Trophoblast cell (in vitro differentiated cells and primary cell): Measurements from ENCODE around the gene NFKBIZ.

Experiments used
- DNase-seq, 2 donors: peaks; one replicate each; pipeline ENCODE4 v3.0.0-alpha.2; 2016
- H2AFZ ChIP-seq: 2 replicates; pipeline ENCODE4 v1.6.1; 2013; ENCODE audit warnings: low read length, moderate library complexity, mild to moderate bottlenecking; ENCODE audit not compliant: insufficient read depth, poor library complexity
- H2AK5ac ChIP-seq: 2 replicates; pipeline ENCODE4 v1.6.1; 2013; ENCODE audit warnings: mild to moderate bottlenecking, low read length
- H2BK120ac ChIP-seq: 2 replicates; pipeline ENCODE4 v1.6.1; 2013; ENCODE audit warnings: low read length, mild to moderate bottlenecking, moderate library complexity; ENCODE audit not compliant: insufficient read depth, poor library complexity
- H2BK12ac ChIP-seq: 2 replicates; pipeline ENCODE4 v1.6.1; 2013; ENCODE audit warnings: mild to moderate bottlenecking, low read length, moderate library complexity
- H2BK5ac ChIP-seq: 2 replicates; pipeline ENCODE4 v1.6.1; 2013; ENCODE audit warnings: low read length, low read depth, moderate library complexity, mild to moderate bottlenecking; ENCODE audit not compliant: poor library complexity
- H3K14ac ChIP-seq: 2 replicates; pipeline ENCODE4 v1.6.1; 2013; ENCODE audit warnings: mild to moderate bottlenecking, low read length
- H3K18ac ChIP-seq: 2 replicates; pipeline ENCODE4 v1.6.1; 2013; ENCODE audit warnings: mild to moderate bottlenecking, low read length
- H3K23ac ChIP-seq: 2 replicates; pipeline ENCODE4 v1.6.1; 2013; ENCODE audit warnings: low read length
- H3K27ac ChIP-seq: 2 replicates; pipeline ENCODE4 v1.5.1; 2013; ENCODE audit warnings: low read depth, mild to moderate bottlenecking, inconsistent platforms, low read length, moderate library complexity
- H3K27me3 ChIP-seq: 2 replicates; pipeline ENCODE4 v1.6.1; 2013; ENCODE audit warnings: inconsistent platforms, mild to moderate bottlenecking, low read length, moderate library complexity; ENCODE audit not compliant: insufficient read depth
- H3K36me3 ChIP-seq, 2 experiments: 1 replicate in 1 of 2; 2 replicates in 1 of 2; pipeline ENCODE4 v1.6.1; 2013; ENCODE audit warnings: low read length in 2 of 2, mild to moderate bottlenecking in 2 of 2, moderate library complexity in 1 of 2; ENCODE audit not compliant: insufficient read depth in 2 of 2, control insufficient read depth in 1 of 2
- H3K4ac ChIP-seq: 2 replicates; pipeline ENCODE4 v1.6.1; 2013; ENCODE audit warnings: low read depth, mild to moderate bottlenecking, low read length, moderate library complexity
- H3K4me1 ChIP-seq, 2 experiments: 1 replicate in 1 of 2; 2 replicates in 1 of 2; pipeline ENCODE4 v1.6.1; 2013; ENCODE audit warnings: low read length in 2 of 2, mild to moderate bottlenecking in 2 of 2, moderate library complexity in 1 of 2; ENCODE audit not compliant: insufficient read depth in 2 of 2, control insufficient read depth in 1 of 2
- H3K4me2 ChIP-seq: 2 replicates; pipeline ENCODE4 v1.6.1; 2013; ENCODE audit warnings: inconsistent platforms, mild to moderate bottlenecking, low read length, moderate library complexity
- H3K4me3 ChIP-seq: 2 replicates; pipeline ENCODE4 v1.5.1; 2013; ENCODE audit warnings: mild to moderate bottlenecking, low read depth, low read length, inconsistent platforms
- H3K79me1 ChIP-seq: one replicate; pipeline ENCODE4 v1.6.1; 2013; ENCODE audit warnings: low read length
- H3K79me2 ChIP-seq: 2 replicates; pipeline ENCODE4 v1.6.1; 2013; ENCODE audit warnings: low read length, mild to moderate bottlenecking; ENCODE audit not compliant: control insufficient read depth, insufficient read depth, poor library complexity
- H3K9ac ChIP-seq: 2 replicates; pipeline ENCODE4 v1.6.1; 2013; ENCODE audit warnings: mild to moderate bottlenecking, low read length
- H3K9me3 ChIP-seq: 2 replicates; pipeline ENCODE4 v1.6.1; 2013; ENCODE audit warnings: low read depth, mild to moderate bottlenecking, control low read depth, inconsistent platforms, low read length; ENCODE audit not compliant: insufficient read depth
- H4K12ac ChIP-seq: 2 replicates; pipeline ENCODE4 v1.6.1; 2013; ENCODE audit warnings: low read depth, mild to moderate bottlenecking, low read length, moderate library complexity
- H4K8ac ChIP-seq: 2 replicates; pipeline ENCODE4 v1.6.1; 2013; ENCODE audit warnings: low read depth, mild to moderate bottlenecking, low read length, moderate library complexity
- H4K91ac ChIP-seq: one replicate; pipeline ENCODE4 v1.6.1; 2013; ENCODE audit warnings: low read depth, mild to moderate bottlenecking, low read length, moderate library complexity
- WGBS: extraction: QIAGEN DNeasy Blood & Tissue Kit; methylation state at CpG from one replicate; pipeline ENCODE4 v1.1.7; 2013; ENCODE audit warnings: missing lambda C conversion rate; ENCODE audit not compliant: insufficient read length, insufficient coverage; ENCODE audit errors: extremely low coverage; 5-methylcytosine and 5-hydroxymethylcytosine counted together

NFKBIZ gene

DNA sequence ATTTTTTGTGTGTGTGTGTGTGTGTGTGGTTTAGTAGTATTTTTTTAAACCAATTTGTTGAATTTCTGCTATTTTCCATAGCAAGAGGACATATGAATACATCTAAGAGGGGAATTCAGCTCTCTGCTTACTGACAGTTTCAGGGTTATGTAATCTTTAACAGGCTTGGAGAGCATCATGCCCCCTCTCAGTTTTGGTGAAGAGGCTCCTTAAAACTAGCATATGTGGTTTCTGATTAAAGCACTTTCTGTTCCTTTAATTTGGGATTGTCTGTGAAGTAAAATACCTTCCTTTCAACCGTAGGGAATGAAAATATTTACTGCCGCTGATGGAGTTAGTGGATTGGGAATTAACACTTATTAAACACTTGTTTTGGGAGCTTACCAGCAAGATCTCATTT lies 19.4 kb upstream of the NFKBIZ start:
- Histone ChIP-seq H3K79me2 (no peaks in the 10 kb centered on the region), H3K4me2 (no peak overlapping the region), H4K91ac (no peak overlapping the region), H3K79me1 (peaks cover 2% of the 10 kb centered on the region), H3K9me3 (no peaks in the 10 kb centered on the region), H3K27ac (no peak overlapping the region), H2AFZ (no peak overlapping the region), H3K18ac (no peak overlapping the region), H2AK5ac (no peak overlapping the region), H3K23ac (no peak overlapping the region), H3K36me3 (no peaks in the 10 kb centered on the region), H3K14ac (no peak overlapping the region), H3K4ac (no peak overlapping the region), H3K4me3 (no peak overlapping the region), H3K27me3 (no peaks in the 10 kb centered on the region), H4K8ac (no peak overlapping the region), H3K9ac (no peak overlapping the region), H2BK120ac (no peak overlapping the region), H2BK5ac (no peak overlapping the region), H2BK12ac (no peak overlapping the region), H4K12ac (no peak overlapping the region), H3K4me1 (peaks cover 0 to 3% of the 10 kb centered on the region in 2 experiments)
- no peak for DNase-seq
- WGBS: no CpG with 5 or more reads among the region's 2 CpGs

DNA sequence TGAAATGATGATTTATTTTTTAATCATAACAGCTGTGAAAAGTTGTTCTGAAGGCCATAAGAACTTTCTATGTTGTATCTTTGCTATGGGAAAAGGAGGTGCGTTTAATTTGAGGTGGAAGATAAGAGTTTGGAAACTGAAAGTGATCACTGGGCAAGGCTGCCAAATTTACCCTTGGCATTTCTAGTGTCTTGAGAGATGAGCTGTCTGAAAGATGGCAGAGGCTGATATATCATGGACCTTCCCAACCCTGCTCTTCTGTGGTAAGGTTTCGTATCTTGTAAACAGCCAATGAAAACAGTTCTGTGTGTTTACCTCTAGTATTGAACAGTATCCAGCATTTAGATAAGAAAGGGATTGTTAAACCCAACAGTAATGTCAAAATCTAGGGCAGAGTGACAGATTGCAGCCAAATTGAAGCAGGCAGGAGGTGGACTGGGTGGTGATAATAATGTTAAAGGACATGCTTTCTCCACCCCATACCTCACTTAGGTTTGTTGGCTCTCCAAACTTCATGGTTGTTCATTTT lies 15.8 kb upstream of the NFKBIZ start:
- no CpG with 5 or more reads among the region's 2 CpGs for WGBS
- Histone ChIP-seq H3K4ac (no peak overlapping the region), H2AFZ (no peak overlapping the region), H3K4me3 (no peak overlapping the region), H3K4me2 (no peak overlapping the region), H3K4me1 (peaks cover 0 to 3% of the 10 kb centered on the region in 2 experiments), H3K9me3 (no peaks in the 10 kb centered on the region), H3K36me3 (no peaks in the 10 kb centered on the region), H4K12ac (no peak overlapping the region), H2AK5ac (no peak overlapping the region), H3K27ac (no peak overlapping the region), H2BK5ac (no peak overlapping the region), H4K8ac (no peak overlapping the region), H3K23ac (no peak overlapping the region), H4K91ac (no peak overlapping the region), H2BK120ac (no peak overlapping the region), H3K27me3 (no peaks in the 10 kb centered on the region), H3K79me2 (no peaks in the 10 kb centered on the region), H3K79me1 (no peaks in the 10 kb centered on the region), H3K14ac (no peak overlapping the region), H3K18ac (no peak overlapping the region), H3K9ac (no peak overlapping the region), H2BK12ac (no peak overlapping the region)
- DNase-seq: no peak

DNA sequence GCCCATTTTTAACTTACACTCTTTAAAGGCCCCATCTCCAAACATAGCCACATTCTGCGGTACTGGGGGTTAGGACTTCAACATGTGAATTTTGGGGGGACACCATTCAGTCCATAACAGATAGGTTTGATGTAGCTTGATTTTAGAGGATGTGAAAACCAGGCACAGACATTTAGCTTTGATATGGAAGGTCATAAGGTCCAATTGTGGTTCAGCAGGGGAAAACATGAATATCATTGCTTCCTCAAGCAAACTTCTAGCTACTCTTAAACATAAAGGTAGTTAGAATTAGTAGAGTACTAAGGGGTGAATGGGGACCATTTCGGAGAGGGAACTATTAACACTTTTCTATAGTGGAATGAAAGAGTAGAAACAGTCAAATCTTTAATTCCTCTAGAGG lies 13.6 kb upstream of the NFKBIZ start:
- no peak overlapping the region for H4K12ac ChIP-seq
- no peak overlapping the region for H2AFZ ChIP-seq
- no peak overlapping the region for H3K23ac ChIP-seq
- H3K27me3 ChIP-seq: no peaks in the 10 kb centered on the region
- H3K14ac ChIP-seq: no peak overlapping the region
- H3K79me2 ChIP-seq: no peaks in the 10 kb centered on the region
- H2BK120ac ChIP-seq: no peak overlapping the region
- H2AK5ac ChIP-seq: no peak overlapping the region
- no peak overlapping the region for H3K18ac ChIP-seq
- no peak overlapping the region for H3K9ac ChIP-seq
- H3K4me1 ChIP-seq: no peaks in the 10 kb centered on the region
- no peak overlapping the region for H2BK5ac ChIP-seq
- no CpG with 5 or more reads among the region's 2 CpGs for WGBS
- no peak overlapping the region for H3K4ac ChIP-seq
- H3K79me1 ChIP-seq: no peaks in the 10 kb centered on the region
- no peak overlapping the region for H3K4me3 ChIP-seq
- H4K91ac ChIP-seq: no peak overlapping the region
- H4K8ac ChIP-seq: no peak overlapping the region
- H3K36me3 ChIP-seq: no peaks in the 10 kb centered on the region
- no peak for DNase-seq
- H3K4me2 ChIP-seq: no peak overlapping the region
- H3K9me3 ChIP-seq: no peaks in the 10 kb centered on the region
- no peak overlapping the region for H3K27ac ChIP-seq
- H2BK12ac ChIP-seq: no peak overlapping the region

DNA sequence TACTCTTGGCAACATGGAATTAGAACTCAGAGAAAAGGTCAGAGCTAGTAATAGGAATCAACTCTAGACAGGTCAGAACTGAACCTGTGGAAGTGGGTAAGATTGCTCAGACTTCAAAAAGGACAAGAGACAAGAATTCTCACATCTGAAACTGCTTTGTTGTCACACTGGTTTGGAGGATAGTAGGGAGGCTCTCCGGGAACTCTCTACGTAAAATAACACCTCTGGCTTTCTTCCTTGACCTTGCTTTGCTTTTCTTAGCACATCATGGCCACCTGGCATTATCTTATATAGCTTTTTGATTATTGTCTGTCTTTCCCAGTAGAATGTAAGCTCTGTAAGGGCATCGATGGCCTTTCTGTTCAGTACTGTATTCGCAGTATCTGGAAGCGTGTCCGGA lies 13.2 kb upstream of the NFKBIZ start:
- no peak overlapping the region for H3K4me3 ChIP-seq
- no peak overlapping the region for H2BK120ac ChIP-seq
- H3K4me1 ChIP-seq: no peaks in the 10 kb centered on the region
- no peak overlapping the region for H3K4me2 ChIP-seq
- no peaks in the 10 kb centered on the region for H3K27me3 ChIP-seq
- no peak overlapping the region for H2BK5ac ChIP-seq
- no peak overlapping the region for H4K91ac ChIP-seq
- H3K9ac ChIP-seq: no peak overlapping the region
- no CpG with 5 or more reads among the region's 6 CpGs for WGBS
- no peak overlapping the region for H2AK5ac ChIP-seq
- H3K23ac ChIP-seq: no peak overlapping the region
- no peak overlapping the region for H3K4ac ChIP-seq
- no peak overlapping the region for H4K12ac ChIP-seq
- no peak overlapping the region for H3K18ac ChIP-seq
- no peaks in the 10 kb centered on the region for H3K36me3 ChIP-seq
- H3K9me3 ChIP-seq: no peaks in the 10 kb centered on the region
- no peak overlapping the region for H3K27ac ChIP-seq
- no peaks in the 10 kb centered on the region for H3K79me2 ChIP-seq
- H3K79me1 ChIP-seq: no peaks in the 10 kb centered on the region
- no peak overlapping the region for H3K14ac ChIP-seq
- no peak for DNase-seq
- no peak overlapping the region for H2BK12ac ChIP-seq
- H2AFZ ChIP-seq: no peak overlapping the region
- H4K8ac ChIP-seq: no peak overlapping the region
